Natural killer cell (primary cell): ENCODE data around the gene C17orf58. TPM values are rescaled to one million over a fixed set of nuclear protein-coding genes. Genes with fewer than 3 reads are reported as not detected.
"Not testable (repeated sequence)": the region's sequence is repeated elsewhere in the genome, so short reads cannot be mapped to it uniquely, and the experiment has no call there.

Experiments
- ATAC-seq, 3 donors: fragments of 150-1000 bp in 2 of 3; fragments of 200-7000 bp in 1 of 3; cut with Tn5 transposase; 1 replicate in 1 of 3; 2 replicates in 2 of 3; pipeline ENCODE4 v1.10.0; 2021; ENCODE audit warnings: mild to moderate bottlenecking in 2 of 3, moderate library complexity in 2 of 3
- DNase-seq, 2 donors: peaks; one replicate each; pipeline versions ENCODE4 v3.0.0 to v3.0.0-alpha.2; 2013 to 2021; ENCODE audit warnings: mixed read lengths in 1 of 2
- H3K27ac ChIP-seq: one replicate; pipeline ENCODE4 v1.5.1; 2013; ENCODE audit warnings: mild to moderate bottlenecking, low read length
- H3K27me3 ChIP-seq: one replicate; pipeline ENCODE4 v1.6.1; 2013; ENCODE audit warnings: low read length; ENCODE audit not compliant: control insufficient read depth, insufficient read depth
- H3K36me3 ChIP-seq: one replicate; pipeline ENCODE4 v1.6.1; 2013; ENCODE audit warnings: low read length; ENCODE audit not compliant: control insufficient read depth, insufficient read depth
- H3K4me1 ChIP-seq: one replicate; pipeline ENCODE4 v1.6.1; 2013; ENCODE audit warnings: low read length; ENCODE audit not compliant: control insufficient read depth, insufficient read depth
- H3K4me3 ChIP-seq: one replicate; pipeline ENCODE4 v1.5.1; 2013; ENCODE audit warnings: low read length
- H3K9me3 ChIP-seq: one replicate; pipeline ENCODE4 v1.6.1; 2013; ENCODE audit warnings: low read length; ENCODE audit not compliant: control insufficient read depth, insufficient read depth
- H3K27ac Mint-ChIP-seq, 2 donors: one replicate each; pipeline ENCODE4 v1.8.0; 2022; ENCODE audit warnings: mild to moderate bottlenecking in 2 of 2, mixed read lengths in 2 of 2, moderate library complexity in 1 of 2
- H3K27me3 Mint-ChIP-seq, 2 donors: one replicate each; pipeline ENCODE4 v1.8.0; 2022; ENCODE audit warnings: low read depth in 2 of 2, mixed read lengths in 2 of 2
- H3K36me3 Mint-ChIP-seq: one replicate; pipeline ENCODE4 v1.8.0; 2022; ENCODE audit warnings: mixed read lengths
- H3K4me1 Mint-ChIP-seq, 2 donors: one replicate each; pipeline ENCODE4 v1.8.0; 2022; ENCODE audit warnings: mixed read lengths in 2 of 2
- H3K4me3 Mint-ChIP-seq: one replicate; pipeline ENCODE4 v1.8.0; 2022; ENCODE audit warnings: mild to moderate bottlenecking, moderate library complexity, mixed read lengths
- H3K9me3 Mint-ChIP-seq, 2 donors: one replicate each; pipeline ENCODE4 v1.8.0; 2022; ENCODE audit warnings: mixed read lengths in 2 of 2
- CTCF ChIP-seq: fragments of 200-600 bp; IDR thresholded peaks from one replicate; pipeline ENCODE4 v1.8.0; 2022; ENCODE audit warnings: antibody characterized with exemption
- WGBS: methylation state at CpG from one replicate; pipeline ENCODE4 v1.1.7; 2013; ENCODE audit warnings: missing lambda C conversion rate; ENCODE audit not compliant: insufficient coverage; 5-methylcytosine and 5-hydroxymethylcytosine counted together
- intact Hi-C: fragments of 100-400 bp; cut with micrococcal nuclease; formaldehyde crosslinking; loops from one replicate; pipeline ENCODE4 v1.14.2; 2022
- total RNA-seq, 4 donors: library from RNA; stranded (reverse); fragments of 120-200 nt in 1 of 4; gene quantifications; one replicate each; pipeline versions ENCODE4 v1.2.3 to v1.2.4, GENCODE V29; 2013 to 2022

Gene C17orf58
- total RNA-seq, 3 donors from 2014 or later (not counting 1 experiment from before 2014, with no cell fraction given), result 4.3 to 5.8 (median 4.6) TPM

- peaks cover 16% of the 10 kb centered on the region for H3K36me3 ChIP-seq
- 60% methylated on average over 3 of the region's 3 CpGs for WGBS
- Mint-ChIP-seq H3K27ac (peak overlapping the region in 1 of 2 donors; percentile 36), H3K27me3 (no peaks in the 10 kb centered on the region), H3K36me3 (no peaks in the 10 kb centered on the region), H3K4me1 (peaks cover 4 to 9% of the 10 kb centered on the region in 2 donors), H3K4me3 (no peak overlapping the region), H3K9me3 (no peaks in the 10 kb centered on the region)
- H3K27me3 ChIP-seq, result no peaks in the 10 kb centered on the region
- no peak overlapping the region for H3K4me3 ChIP-seq
- TF ChIP-seq CTCF, result no peak
- DNase-seq, result no peak
- ATAC-seq, result no peak
- intact Hi-C loops, result no loop called here
- H3K9me3 ChIP-seq, result no peaks in the 10 kb centered on the region
- no peaks in the 10 kb centered on the region for H3K4me1 ChIP-seq
- H3K27ac ChIP-seq, result no peak overlapping the region
Observed at GRCh38 chr17:67983383-67983688, 12.9 kb downstream of the C17orf58 start.

- intact Hi-C loops, result no loop called here
- Histone ChIP-seq H3K4me1 (no peaks in the 10 kb centered on the region), H3K27me3 (no peaks in the 10 kb centered on the region), H3K36me3 (peaks cover 16% of the 10 kb centered on the region), H3K4me3 (no peak overlapping the region), H3K9me3 (no peaks in the 10 kb centered on the region), H3K27ac (no peak overlapping the region)
- Mint-ChIP-seq H3K27ac (peak overlapping the region in 1 of 2 donors; percentile 45), H3K4me3 (no peak overlapping the region), H3K36me3 (no peaks in the 10 kb centered on the region), H3K9me3 (no peaks in the 10 kb centered on the region), H3K27me3 (no peaks in the 10 kb centered on the region), H3K4me1 (peaks cover 4 to 9% of the 10 kb centered on the region in 2 donors)
- no peak for ATAC-seq
- no peak for TF ChIP-seq CTCF
- 86% methylated on average over 6 of the region's 8 CpGs for WGBS
- no peak for DNase-seq
Observed at GRCh38 chr17:67982686-67983382, 13.4 kb downstream of the C17orf58 start.

- Histone ChIP-seq H3K27ac (no peak overlapping the region), H3K4me3 (no peak overlapping the region), H3K4me1 (no peaks in the 10 kb centered on the region), H3K9me3 (no peaks in the 10 kb centered on the region), H3K27me3 (no peaks in the 10 kb centered on the region), H3K36me3 (peaks cover 16% of the 10 kb centered on the region)
- Mint-ChIP-seq H3K4me3 (no peak overlapping the region), H3K27me3 (no peaks in the 10 kb centered on the region), H3K36me3 (no peaks in the 10 kb centered on the region), H3K4me1 (peaks cover 4 to 9% of the 10 kb centered on the region in 2 donors), H3K9me3 (no peaks in the 10 kb centered on the region), H3K27ac (peak overlapping the region; percentile 38 to 45)
- TF ChIP-seq CTCF, result no peak
- no peak for ATAC-seq
- intact Hi-C loops, result no loop called here
- no peak for DNase-seq
- 73% methylated on average over 8 of the region's 9 CpGs for WGBS
Observed at GRCh38 chr17:67982034-67982640, 14.1 kb downstream of the C17orf58 start.

- DNase-seq, H3K4me1 ChIP-seq, H3K36me3 Mint-ChIP-seq, H3K27ac Mint-ChIP-seq, H3K9me3 ChIP-seq, H3K9me3 Mint-ChIP-seq, H3K27me3 ChIP-seq, intact Hi-C loops, H3K27me3 Mint-ChIP-seq, H3K4me3 ChIP-seq, ATAC-seq, H3K27ac ChIP-seq, H3K4me1 Mint-ChIP-seq, H3K4me3 Mint-ChIP-seq: not testable (repeated sequence)
- WGBS, result 42% methylated on average over 2 of the region's 3 CpGs
- peaks cover 23% of the 10 kb centered on the region for H3K36me3 ChIP-seq
Observed at GRCh38 chr17:67980883-67981282, 15.4 kb downstream of the C17orf58 start.
